Cardiac muscle cell (in vitro differentiated cells and primary cell): Measurements from ENCODE around the gene SLC26A2. TPM values are rescaled to one million over a fixed set of nuclear protein-coding genes. Genes with fewer than 3 reads are reported as not detected.

Experiments
- DNase-seq, 2 donors: peaks; one replicate each; pipeline versions ENCODE4 v3.0.0 to v3.0.0-alpha.2; 2010 to 2017; ENCODE audit warnings: low read depth in 1 of 2, low spot score in 1 of 2
- H3K27ac ChIP-seq: fragments of 200-600 bp; sonication (generic); 2 replicates; pipeline ENCODE4 v1.5.1; 2016
- H3K27me3 ChIP-seq: fragments of 200-600 bp; sonication (generic); 2 replicates; pipeline ENCODE4 v1.6.0; 2016; ENCODE audit warnings: control low read depth
- H3K36me3 ChIP-seq: fragments of 200-600 bp; sonication (generic); 2 replicates; pipeline ENCODE4 v1.5.1; 2016; ENCODE audit warnings: control low read depth
- H3K4me1 ChIP-seq: fragments of 200-600 bp; sonication (generic); 2 replicates; pipeline ENCODE4 v1.8.1; 2017; ENCODE audit warnings: low read depth, mild to moderate bottlenecking, mixed run types
- H3K4me3 ChIP-seq: fragments of 200-600 bp; sonication (generic); 2 replicates; pipeline ENCODE4 v1.5.1; 2016; ENCODE audit warnings: mild to moderate bottlenecking
- H3K9me3 ChIP-seq: fragments of 200-600 bp; sonication (generic); 2 replicates; pipeline ENCODE4 v1.5.1; 2017; ENCODE audit warnings: low read depth, mild to moderate bottlenecking, control low read depth
- CTCF ChIP-seq: IDR thresholded peaks from 2 replicates; pipeline ENCODE4 v1.5.1; 2012; ENCODE audit warnings: low read depth, mild to moderate bottlenecking, low read length
- polyA plus RNA-seq: library from polyadenylated mRNA; unstranded; fragments of >200 nt; fragmentation: Nextera tagmentation; extraction: Ambion mirVana; gene quantifications from 2 replicates; pipeline ENCODE4 v1.2.1, GENCODE V29; 2016
- total RNA-seq: library from RNA; depleted of rRNA; stranded (reverse); fragments of >200 nt; gene quantifications from 2 replicates; pipeline ENCODE4 v1.2.3, GENCODE V29; 2016

SLC26A2 gene
- total and polyA plus RNA-seq, 2 experiments from 2014 or later = 4.4 to 7.0 TPM

GRCh38 chr5:149966946-149967345 lies 6.4 kb downstream of the SLC26A2 start:
- H3K4me1 ChIP-seq = no peaks in the 10 kb centered on the region
- no peaks in the 10 kb centered on the region for H3K27me3 ChIP-seq
- H3K4me3 ChIP-seq = no peak overlapping the region
- H3K36me3 ChIP-seq = no peaks in the 10 kb centered on the region
- no peak overlapping the region for H3K27ac ChIP-seq
- no peak for DNase-seq
- no peak for TF ChIP-seq CTCF
- no peaks in the 10 kb centered on the region for H3K9me3 ChIP-seq

GRCh38 chr5:149969181-149969930 lies 8.8 kb downstream of the SLC26A2 start:
- no peak overlapping the region for H3K27ac ChIP-seq
- no peak for DNase-seq
- no peaks in the 10 kb centered on the region for H3K36me3 ChIP-seq
- no peak for TF ChIP-seq CTCF
- no peaks in the 10 kb centered on the region for H3K4me1 ChIP-seq
- H3K9me3 ChIP-seq = no peaks in the 10 kb centered on the region
- no peak overlapping the region for H3K4me3 ChIP-seq
- H3K27me3 ChIP-seq = no peaks in the 10 kb centered on the region

- no peaks in the 10 kb centered on the region for H3K9me3 ChIP-seq
- no peak for DNase-seq
- TF ChIP-seq CTCF = no peak
Measured at GRCh38 chr5:149975409-149975808, 14.9 kb downstream of the SLC26A2 start.

GRCh38 chr5:149979896-149980295 lies 19.3 kb downstream of the SLC26A2 start:
- DNase-seq = no peak
- Histone ChIP-seq H3K9me3 (no peaks in the 10 kb centered on the region), H3K36me3 (peaks cover 14% of the 10 kb centered on the region), H3K27me3 (no peaks in the 10 kb centered on the region), H3K4me3 (no peak overlapping the region), H3K4me1 (no peaks in the 10 kb centered on the region), H3K27ac (no peak overlapping the region)
- no peak for TF ChIP-seq CTCF

More at GRCh38 chr5:149975409-149975808, 14.9 kb downstream of the SLC26A2 start:
- Histone ChIP-seq H3K4me3 (no peak overlapping the region), H3K36me3 (peaks cover 13% of the 10 kb centered on the region), H3K27me3 (no peaks in the 10 kb centered on the region), H3K27ac (no peak overlapping the region), H3K4me1 (no peaks in the 10 kb centered on the region)

- no peaks in the 10 kb centered on the region for H3K9me3 ChIP-seq
Measured at GRCh38 chr5:149981206-149981605, 20.6 kb downstream of the SLC26A2 start.

More at GRCh38 chr5:149981206-149981605, 20.6 kb downstream of the SLC26A2 start:
- H3K4me1 ChIP-seq = no peaks in the 10 kb centered on the region
- H3K27ac ChIP-seq = no peak overlapping the region
- no peaks in the 10 kb centered on the region for H3K27me3 ChIP-seq
- no peak for DNase-seq
- H3K36me3 ChIP-seq = peaks cover 14% of the 10 kb centered on the region
- no peak for TF ChIP-seq CTCF
- H3K4me3 ChIP-seq = no peak overlapping the region
